HG03432 (cell line): ENCODE results near the gene TAAR2.
"Not testable (repeated sequence)": the region's sequence is repeated elsewhere in the genome, so short reads cannot be mapped to it uniquely, and the experiment has no call there.

Source experiments
- ATAC-seq: cut with Tn5 transposase; IDR thresholded peaks from one replicate; pipeline ENCODE4 v1.9.1; 2021; ENCODE audit warnings: mild to moderate bottlenecking, moderate library complexity; ENCODE audit not compliant: unreplicated experiment

The TAAR2 gene

DNA sequence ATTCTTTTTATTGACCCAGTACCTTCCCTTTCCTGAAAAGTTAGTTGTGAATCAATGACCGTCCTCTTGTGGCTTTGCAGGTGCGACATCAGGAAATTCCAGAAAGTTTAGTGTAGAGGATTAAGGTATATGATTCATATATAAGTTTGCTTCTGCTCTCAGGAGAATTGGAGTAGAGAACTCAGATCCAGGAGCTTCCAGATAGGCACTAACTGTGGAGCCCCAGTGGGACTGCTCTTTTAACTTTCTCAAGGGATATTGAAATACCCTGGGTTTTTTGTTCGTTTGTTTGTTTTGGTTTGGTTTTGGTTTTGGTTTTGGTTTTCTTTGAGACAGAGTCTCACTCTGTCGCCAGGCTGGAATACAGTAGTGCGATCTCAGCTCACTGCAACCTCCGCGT lies 9.5 kb downstream of the TAAR2 start:
- peak; percentile 63 for ATAC-seq

DNA sequence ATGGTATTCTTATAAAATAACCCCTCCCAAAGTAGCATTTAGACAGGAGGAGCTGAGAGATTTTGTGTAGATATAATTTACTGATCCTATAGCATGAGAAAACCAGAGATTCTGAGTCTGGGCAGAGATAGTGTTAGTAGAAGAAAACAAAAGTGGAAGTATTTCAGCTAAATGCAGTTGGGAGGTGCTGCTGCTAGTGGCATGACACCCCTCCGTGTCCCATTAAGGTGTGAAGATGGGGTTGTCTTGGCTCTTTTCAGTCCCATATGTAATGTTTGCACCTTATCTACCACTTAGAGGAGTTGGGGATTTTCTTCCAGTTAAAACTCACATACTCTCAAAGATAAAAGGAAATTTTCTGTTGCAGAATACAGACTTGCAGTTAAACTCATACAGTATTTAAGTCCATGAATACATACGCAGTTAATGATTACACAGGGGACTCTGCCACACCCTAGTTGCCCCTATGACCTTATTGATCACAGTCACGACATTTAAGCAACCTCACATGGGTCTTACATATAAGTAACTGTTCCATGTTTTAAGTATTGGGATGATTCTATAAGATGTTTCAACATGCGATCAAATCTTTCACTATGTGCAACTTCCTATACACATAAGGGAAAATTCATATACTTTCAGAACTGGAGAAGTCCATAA lies 11.5 kb downstream of the TAAR2 start:
- peak; percentile 34 for ATAC-seq

DNA sequence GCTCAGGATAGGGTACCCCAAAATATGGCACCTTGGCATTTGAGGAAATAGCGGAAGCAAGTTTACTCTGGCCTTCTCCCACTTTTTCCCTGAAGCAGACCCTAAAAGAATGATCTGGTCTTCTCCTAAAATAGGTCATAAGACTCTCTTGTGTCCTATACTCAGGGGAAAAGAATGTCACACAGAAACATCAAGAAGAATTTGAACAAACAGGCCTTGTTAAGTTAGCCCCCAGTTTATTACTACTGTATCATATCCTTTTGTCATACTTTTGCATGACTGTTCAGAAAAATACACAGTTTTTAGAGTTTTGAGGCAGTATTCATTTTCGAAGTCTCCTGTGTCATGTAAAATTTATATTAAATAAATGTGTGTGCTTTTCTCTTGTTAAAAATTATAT lies 12.5 kb downstream of the TAAR2 start:
- no peak for ATAC-seq

DNA sequence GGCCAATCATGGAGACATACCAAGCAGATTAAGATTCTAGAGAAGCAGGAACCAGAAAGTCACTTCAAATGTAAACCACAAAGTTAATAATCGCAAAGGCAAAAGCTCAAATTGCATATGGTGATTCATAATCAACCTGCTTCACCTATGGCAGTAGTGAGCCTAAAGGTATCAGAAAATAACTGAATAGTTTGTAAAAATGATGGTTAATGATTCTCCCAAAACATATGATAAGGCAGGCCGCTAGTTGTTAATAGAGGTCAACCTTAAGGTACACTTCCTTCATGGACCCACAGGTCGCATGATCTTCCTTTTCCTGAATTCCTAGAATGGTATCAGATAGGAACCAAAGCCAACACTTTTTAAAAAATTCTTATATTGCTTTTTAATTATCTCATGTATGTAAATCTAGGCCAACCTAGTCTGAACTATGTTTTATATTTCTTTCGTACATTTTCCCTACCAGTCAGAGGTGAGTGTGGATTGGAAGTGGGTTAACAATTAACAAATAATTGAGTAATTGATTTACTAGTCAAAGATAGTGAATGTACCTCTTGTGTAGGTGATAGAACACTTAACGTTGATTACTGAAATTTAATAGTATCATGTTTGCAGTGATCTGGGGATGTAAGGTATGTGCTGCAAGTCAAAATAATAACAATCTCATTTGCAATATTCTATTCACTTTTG lies 16.4 kb downstream of the TAAR2 start:
- peak; percentile 76 for ATAC-seq

DNA sequence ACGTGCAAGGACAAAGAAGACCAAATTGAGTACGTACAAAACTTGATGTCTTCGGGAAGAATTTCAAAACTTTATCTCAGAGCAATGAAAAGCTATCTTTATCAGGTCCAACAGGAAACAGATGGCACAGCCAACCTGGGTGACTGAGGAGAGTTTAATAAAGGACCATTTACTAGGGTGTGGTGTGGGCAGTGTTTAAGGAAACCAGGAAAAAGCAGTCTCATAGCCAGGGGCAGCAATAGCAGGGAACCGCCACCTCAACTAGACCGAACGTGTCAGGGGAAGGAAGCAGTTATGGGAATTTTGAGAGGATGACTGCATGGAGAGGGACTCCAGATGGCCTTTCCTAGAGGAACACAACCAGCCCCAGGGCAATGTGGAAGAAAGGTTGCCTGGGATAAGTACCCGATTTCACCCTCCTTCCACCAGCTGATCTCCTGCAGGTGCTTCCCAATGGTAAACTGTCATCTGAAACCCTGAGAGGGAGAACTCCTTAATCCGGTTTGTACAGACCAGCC lies 19.4 kb downstream of the TAAR2 start:
- ATAC-seq = no peak

DNA sequence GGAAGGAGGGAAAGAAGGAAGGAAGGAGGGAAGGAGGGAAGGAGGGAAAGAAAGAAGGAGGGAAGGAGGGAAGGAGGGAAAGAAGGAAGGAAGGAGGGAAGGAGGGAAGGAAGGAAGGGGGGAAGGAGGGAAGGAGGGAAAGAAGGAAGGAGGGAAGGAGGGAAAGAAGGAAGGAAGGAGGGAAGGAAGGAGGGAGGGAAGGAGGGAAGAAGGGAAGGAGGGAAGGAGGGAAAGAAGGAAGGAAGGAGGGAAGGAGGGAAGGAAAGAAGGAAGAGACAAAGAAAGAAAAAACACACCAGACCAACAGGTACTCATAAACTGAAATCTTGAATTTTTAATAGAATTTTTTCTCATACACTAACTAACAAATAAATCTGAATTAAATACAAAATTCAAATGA lies 23.2 kb downstream of the TAAR2 start:
- not testable (repeated sequence) for ATAC-seq

DNA sequence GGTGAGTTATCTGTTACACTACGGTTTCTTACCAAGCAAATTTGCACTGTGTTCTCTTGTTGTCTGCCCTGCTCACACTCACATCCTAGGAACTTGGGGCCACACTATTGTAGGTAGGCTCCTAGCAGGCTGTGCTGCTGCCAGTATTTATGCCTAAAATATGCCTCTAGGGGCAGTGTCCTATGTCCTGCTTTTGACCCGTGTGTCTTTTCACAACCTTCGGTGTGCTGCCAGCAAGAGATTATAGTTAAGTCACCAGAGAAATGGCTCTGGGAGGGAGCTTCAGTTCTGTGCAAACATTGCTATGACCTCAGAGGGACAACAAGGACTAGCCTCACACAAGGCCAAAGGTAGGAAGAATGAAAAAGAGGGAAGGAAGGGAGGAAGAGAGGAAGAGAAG lies 25.6 kb downstream of the TAAR2 start:
- ATAC-seq = no peak

DNA sequence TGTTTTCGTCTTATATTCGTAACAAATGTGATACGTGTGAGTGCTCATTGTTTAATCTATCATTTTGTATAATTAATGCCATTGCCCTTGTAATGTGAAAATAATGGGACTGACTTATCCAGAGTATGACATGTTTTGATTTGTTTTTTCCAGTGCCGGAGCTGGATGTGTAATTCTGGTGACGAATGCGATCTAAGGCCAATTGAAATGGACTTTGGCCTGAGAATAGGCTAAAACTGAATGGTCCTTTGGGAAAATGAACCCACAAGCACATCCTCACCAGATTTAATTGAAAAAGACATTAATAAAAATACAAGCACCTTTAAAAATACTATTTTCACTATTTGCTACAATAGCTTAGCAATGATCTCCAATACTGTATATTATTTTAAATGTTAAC lies 27.9 kb downstream of the TAAR2 start:
- no peak for ATAC-seq

DNA sequence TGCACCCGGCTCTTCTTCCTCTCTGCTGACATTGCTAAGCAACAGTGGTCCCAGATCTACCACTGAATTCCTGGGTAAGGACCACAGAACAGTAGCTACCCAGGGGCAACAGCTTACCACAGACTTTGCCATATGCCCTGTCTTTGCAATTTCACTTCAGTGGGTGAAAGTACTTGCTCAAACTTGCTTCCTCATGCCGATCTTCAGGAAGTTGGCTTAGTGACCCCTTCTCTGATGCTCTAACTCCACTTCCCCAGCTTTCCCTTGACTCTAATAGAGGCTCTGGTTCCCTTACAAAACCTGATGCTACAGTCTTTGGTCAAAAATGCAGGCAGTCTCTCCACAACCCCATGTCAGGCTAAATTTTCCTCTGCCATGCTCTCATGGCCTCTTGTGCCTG lies 31.2 kb downstream of the TAAR2 start:
- no peak for ATAC-seq

DNA sequence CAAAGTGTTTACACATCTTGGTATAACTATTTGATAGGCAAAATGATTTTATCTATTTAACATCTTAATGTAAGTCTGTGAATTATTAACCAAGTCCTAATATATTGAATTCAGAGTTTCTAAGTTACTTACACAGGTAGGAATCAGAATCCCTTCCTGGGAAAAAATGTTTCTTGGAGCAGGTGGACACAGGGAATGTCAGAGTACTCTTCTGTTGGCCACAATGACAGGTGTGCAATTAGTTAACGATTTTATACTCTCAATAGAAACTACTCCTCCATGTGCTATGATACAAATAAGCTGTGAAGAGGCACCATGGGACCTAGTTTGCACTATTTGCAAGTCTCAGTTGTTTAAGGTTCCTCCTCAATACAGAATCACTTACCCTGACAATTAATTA lies 33.7 kb downstream of the TAAR2 start:
- no peak for ATAC-seq

DNA sequence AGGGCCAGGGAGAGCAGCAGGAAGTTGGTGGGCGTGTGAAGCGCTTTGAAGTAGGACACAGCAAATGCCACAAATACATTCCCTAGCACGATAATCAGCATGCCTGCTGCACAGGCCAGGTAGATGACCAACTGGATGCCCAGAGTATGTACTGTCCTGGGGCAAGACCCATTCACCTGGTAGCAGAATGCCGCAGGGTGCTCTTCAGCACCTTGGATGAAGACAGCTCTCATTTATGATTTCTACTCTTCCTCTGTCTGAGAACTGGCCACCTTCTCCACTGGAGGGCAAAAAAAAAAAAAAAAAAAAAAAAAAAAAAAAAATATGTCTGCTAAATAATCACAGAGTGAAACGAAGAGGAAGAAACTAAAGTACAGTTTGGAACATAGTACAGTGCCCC lies 34.6 kb downstream of the TAAR2 start, which contains the start of gene TAAR5:
TSS of gene TAAR5 (minus strand) at position 288 of the 400 bp plus-strand sequence. CDS start at position 233, 55 bp downstream.
- ATAC-seq = no peak

DNA sequence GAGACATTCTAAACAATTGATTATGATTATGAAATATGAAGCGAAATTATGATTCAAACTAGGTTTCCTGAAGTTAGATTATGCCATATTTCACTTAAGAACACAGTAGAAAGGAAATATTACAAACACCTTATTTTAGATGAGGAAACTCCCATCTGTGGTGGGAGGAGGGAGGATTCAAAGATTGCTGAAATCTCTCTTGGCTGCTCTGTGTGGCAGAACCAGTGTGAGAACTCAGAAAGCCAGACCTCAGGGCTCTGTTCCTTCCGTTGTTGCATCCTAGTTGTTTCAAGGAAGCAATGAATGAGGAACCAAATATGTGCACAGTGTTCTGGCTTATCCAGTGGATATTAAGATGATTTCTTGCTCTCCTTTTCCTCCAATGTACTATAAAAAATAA lies 36.7 kb downstream of the TAAR2 start:
- ATAC-seq = no peak

DNA sequence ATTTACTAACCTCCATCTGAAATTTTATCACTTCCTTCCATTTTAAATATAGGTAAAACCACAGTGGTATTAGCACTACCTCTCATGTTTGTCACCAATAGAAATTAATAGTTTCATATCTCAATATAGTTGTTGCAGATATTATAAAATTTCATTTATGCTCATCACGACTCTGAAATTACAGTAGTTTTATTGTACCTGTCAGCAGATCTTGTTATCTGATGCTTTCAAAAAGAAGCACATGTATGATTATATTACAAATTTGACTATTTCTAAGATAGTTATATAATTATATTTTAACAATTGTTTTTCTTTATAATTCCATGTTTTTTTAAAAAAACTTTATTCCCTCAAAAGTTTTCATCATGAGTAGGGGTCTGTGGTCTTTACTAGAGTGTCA lies 39.4 kb downstream of the TAAR2 start:
- ATAC-seq = no peak

DNA sequence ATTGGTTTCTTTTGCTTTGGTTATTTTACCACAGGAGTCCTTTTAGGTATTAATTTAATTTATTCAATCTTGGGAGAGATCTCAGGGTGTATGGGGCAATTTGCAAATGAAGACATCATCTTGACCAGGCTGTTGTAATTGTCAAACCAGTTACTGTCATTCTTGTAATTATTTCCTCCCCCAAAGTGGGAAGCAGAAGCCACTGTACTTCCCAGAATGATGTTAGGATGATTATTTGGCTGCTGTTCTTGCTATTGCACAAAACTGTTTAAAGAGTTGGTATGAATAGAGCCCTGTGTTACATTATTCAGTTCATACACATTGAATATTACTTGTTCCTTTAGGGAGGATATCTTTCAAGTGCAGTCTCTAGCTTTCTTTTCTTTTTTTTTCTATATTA lies 52.3 kb downstream of the TAAR2 start:
- ATAC-seq = no peak

DNA sequence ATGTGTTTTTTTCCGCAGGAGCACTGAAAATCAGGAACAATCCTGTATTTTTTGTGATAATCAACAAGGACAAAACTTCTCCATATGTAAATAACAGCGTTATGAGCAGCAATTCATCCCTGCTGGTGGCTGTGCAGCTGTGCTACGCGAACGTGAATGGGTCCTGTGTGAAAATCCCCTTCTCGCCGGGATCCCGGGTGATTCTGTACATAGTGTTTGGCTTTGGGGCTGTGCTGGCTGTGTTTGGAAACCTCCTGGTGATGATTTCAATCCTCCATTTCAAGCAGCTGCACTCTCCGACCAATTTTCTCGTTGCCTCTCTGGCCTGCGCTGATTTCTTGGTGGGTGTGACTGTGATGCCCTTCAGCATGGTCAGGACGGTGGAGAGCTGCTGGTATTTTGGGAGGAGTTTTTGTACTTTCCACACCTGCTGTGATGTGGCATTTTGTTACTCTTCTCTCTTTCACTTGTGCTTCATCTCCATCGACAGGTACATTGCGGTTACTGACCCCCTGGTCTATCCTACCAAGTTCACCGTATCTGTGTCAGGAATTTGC lies 53.8 kb downstream of the TAAR2 start, which contains the start of gene TAAR6:
TSS of gene TAAR6 (plus strand) at position 102 of the 557 bp plus-strand sequence. CDS start at position 102, 0 bp downstream.
- ATAC-seq = no peak

DNA sequence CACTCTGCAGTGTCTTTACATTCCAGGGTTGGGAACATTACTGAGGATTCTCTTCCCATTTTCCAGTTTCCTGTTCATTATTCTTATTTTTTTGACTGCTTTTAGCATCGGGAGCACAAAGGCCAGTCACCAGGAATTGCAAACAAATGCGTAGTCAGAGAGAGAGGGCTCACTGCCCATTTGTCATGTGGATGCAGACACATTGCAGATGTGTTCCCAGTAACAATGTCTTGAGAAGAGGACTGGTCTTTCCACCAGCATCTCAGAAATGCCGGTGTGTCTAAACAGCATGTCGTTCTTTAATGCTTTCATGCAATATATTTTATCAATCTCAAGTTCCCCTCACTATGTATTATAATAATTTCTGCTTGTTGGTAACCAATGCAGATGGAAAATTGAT lies 54.9 kb downstream of the TAAR2 start:
- no peak for ATAC-seq

DNA sequence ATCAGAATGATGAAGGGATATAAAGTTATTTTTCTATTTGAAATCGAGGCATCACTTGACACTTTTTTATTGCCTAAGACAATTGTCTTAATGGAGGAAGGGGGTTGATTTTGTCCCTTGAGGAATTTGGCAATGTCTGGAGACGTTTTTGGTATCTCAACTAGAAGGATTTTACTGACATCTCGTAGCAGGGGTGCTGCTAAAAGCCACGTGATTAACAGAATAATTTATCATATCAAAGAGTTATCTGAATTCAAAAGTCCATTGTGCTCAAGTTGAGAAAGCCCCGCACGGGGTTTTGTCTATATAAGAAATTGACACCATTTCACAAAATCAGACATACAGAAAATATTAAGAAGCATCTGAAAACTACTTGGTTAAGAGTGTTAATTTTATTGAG lies 55.5 kb downstream of the TAAR2 start:
- ATAC-seq = no peak

DNA sequence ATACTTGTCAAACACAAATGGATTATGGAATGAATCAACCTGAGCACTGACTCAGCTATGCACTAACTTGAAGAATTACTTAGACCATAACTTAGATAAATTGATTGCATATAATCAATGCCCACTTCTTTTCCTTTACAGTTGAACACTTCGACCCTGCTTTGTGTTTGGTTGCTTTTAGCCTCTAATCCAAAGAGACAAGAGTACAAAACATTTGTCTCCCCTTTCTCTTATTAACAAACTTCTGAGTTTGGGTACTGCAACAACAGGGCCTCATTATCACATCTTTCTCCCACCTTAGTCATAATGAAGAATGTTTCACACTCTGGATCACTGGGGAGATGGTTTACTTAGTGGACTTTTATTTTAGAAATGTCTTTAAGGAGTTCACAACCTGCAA lies 56.5 kb downstream of the TAAR2 start:
- ATAC-seq = no peak
